Liver (tissue), 3 donors: Measurements from ENCODE around the gene SERPINE2.

Experiments used
- TAF1 ChIP-seq: conservative IDR thresholded peaks from 2 replicates; pipeline ENCODE4 v1.6.1; 2016; ENCODE audit warnings: antibody characterized with exemption, mild to moderate bottlenecking
- TF ChIP-seq, protein P1 (sequence below): IDR thresholded peaks from 2 replicates; pipeline ENCODE4 v1.6.1; 2016; ENCODE audit warnings: antibody characterized with exemption, mild to moderate bottlenecking
- TF ChIP-seq, protein P2 (sequence below): fragments of 150-350 bp; IDR thresholded peaks from 2 replicates; pipeline ENCODE4 v1.5.1; 2017; ENCODE audit warnings: improper control_type of control experiment, low read depth, low read length; ENCODE audit not compliant: missing input control
- donor health status: healthy.
- donor health status: healthy.

DNA sequence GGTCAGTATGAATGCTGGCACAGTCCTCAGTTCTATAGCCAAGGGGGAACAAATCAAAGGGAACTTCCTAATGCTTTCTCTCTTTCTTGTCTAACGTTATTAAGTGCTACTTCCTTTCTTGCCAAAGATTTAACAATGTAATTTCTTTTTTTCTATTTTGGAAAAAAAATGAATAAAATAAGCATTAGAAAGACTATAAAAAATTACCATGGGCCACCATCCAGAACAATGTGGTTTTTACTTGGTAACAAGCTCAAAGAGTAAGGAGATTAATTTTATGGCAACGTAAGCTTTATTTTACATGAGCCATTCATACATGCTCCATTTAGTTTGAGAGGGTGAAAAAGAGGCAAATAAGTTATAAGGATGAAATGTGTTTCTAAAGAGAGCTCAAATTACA, 40.1 kb downstream of the SERPINE2 start:
- TF ChIP-seq, protein P1, sequence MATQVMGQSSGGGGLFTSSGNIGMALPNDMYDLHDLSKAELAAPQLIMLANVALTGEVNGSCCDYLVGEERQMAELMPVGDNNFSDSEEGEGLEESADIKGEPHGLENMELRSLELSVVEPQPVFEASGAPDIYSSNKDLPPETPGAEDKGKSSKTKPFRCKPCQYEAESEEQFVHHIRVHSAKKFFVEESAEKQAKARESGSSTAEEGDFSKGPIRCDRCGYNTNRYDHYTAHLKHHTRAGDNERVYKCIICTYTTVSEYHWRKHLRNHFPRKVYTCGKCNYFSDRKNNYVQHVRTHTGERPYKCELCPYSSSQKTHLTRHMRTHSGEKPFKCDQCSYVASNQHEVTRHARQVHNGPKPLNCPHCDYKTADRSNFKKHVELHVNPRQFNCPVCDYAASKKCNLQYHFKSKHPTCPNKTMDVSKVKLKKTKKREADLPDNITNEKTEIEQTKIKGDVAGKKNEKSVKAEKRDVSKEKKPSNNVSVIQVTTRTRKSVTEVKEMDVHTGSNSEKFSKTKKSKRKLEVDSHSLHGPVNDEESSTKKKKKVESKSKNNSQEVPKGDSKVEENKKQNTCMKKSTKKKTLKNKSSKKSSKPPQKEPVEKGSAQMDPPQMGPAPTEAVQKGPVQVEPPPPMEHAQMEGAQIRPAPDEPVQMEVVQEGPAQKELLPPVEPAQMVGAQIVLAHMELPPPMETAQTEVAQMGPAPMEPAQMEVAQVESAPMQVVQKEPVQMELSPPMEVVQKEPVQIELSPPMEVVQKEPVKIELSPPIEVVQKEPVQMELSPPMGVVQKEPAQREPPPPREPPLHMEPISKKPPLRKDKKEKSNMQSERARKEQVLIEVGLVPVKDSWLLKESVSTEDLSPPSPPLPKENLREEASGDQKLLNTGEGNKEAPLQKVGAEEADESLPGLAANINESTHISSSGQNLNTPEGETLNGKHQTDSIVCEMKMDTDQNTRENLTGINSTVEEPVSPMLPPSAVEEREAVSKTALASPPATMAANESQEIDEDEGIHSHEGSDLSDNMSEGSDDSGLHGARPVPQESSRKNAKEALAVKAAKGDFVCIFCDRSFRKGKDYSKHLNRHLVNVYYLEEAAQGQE: no peak
- TF ChIP-seq TAF1: no peak
- TF ChIP-seq, protein P2, sequence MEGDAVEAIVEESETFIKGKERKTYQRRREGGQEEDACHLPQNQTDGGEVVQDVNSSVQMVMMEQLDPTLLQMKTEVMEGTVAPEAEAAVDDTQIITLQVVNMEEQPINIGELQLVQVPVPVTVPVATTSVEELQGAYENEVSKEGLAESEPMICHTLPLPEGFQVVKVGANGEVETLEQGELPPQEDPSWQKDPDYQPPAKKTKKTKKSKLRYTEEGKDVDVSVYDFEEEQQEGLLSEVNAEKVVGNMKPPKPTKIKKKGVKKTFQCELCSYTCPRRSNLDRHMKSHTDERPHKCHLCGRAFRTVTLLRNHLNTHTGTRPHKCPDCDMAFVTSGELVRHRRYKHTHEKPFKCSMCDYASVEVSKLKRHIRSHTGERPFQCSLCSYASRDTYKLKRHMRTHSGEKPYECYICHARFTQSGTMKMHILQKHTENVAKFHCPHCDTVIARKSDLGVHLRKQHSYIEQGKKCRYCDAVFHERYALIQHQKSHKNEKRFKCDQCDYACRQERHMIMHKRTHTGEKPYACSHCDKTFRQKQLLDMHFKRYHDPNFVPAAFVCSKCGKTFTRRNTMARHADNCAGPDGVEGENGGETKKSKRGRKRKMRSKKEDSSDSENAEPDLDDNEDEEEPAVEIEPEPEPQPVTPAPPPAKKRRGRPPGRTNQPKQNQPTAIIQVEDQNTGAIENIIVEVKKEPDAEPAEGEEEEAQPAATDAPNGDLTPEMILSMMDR: no peak
